H1 (cell line): ENCODE data around the gene AGPS.

Experiments
- CHD7 ChIP-seq: fragments of 300-600 bp; sonication (generic); IDR thresholded peaks from 2 replicates; pipeline ENCODE4 v1.7.1; 2012; ENCODE audit warnings: low read length, moderate library complexity, mild to moderate bottlenecking, inconsistent platforms; ENCODE audit not compliant: insufficient replicate concordance
- CTCF ChIP-seq, 3 experiments: IDR thresholded peaks; 1 replicate in 2 of 3; 2 replicates in 1 of 3; pipeline versions ENCODE4 v1.5.1 to v1.6.1; 2011; ENCODE audit warnings: low read length in 3 of 3, mild to moderate bottlenecking in 3 of 3, inconsistent platforms in 2 of 3, low read depth in 1 of 3, moderate library complexity in 1 of 3; ENCODE audit not compliant: insufficient read depth in 1 of 3; ENCODE audit errors: control extremely low read depth in 1 of 3
- E2F6 ChIP-seq: IDR thresholded peaks from 2 replicates; pipeline ENCODE4 v1.6.1; 2012; ENCODE audit warnings: inconsistent platforms
- EP300 ChIP-seq, 2 experiments: IDR thresholded peaks; 1 replicate in 1 of 2; 2 replicates in 1 of 2; pipeline ENCODE4 v1.6.1; 2011 to 2012; ENCODE audit warnings: low read depth in 2 of 2, low read length in 2 of 2, mild to moderate bottlenecking in 2 of 2, borderline replicate concordance in 1 of 2, inconsistent platforms in 1 of 2, moderate library complexity in 1 of 2
- EZH2 ChIP-seq: fragments of 200-600 bp; sonication (generic); IDR thresholded peaks from 2 replicates; pipeline ENCODE4 v1.7.1; 2012; ENCODE audit warnings: low read depth, mild to moderate bottlenecking, moderate library complexity, low read length, inconsistent platforms; ENCODE audit not compliant: severe bottlenecking
- KDM5A ChIP-seq: fragments of 200-600 bp; IDR thresholded peaks from 2 replicates; pipeline ENCODE4 v1.7.1; 2012; ENCODE audit warnings: mild to moderate bottlenecking, low read length, inconsistent platforms, mixed read lengths
- POLR2A ChIP-seq, 2 experiments: IDR thresholded peaks; 1 replicate in 1 of 2; 2 replicates in 1 of 2; pipeline ENCODE4 v1.6.1; 2011; ENCODE audit warnings: low read depth in 2 of 2, low read length in 2 of 2, mild to moderate bottlenecking in 2 of 2; ENCODE audit errors: control extremely low read depth in 1 of 2
- POLR2AphosphoS5 ChIP-seq: IDR thresholded peaks from 2 replicates; pipeline ENCODE4 v1.6.1; 2011; ENCODE audit warnings: low read depth, low read length
- SIN3A ChIP-seq, 2 experiments: IDR thresholded peaks in 1 of 2; conservative IDR thresholded peaks in 1 of 2; 2 replicates each; pipeline ENCODE4 v1.6.1; 2011 to 2012; ENCODE audit warnings: low read length in 2 of 2, improper control_type of control experiment in 1 of 2, low read depth in 1 of 2, mild to moderate bottlenecking in 1 of 2
- TBP ChIP-seq: IDR thresholded peaks from 2 replicates; pipeline ENCODE4 v1.6.1; 2011; ENCODE audit warnings: low read depth, low read length, improper control_type of control experiment
- ZNF274 ChIP-seq: IDR thresholded peaks from 2 replicates; pipeline ENCODE4 v1.7.0; 2012; ENCODE audit warnings: low read length, borderline replicate concordance; ENCODE audit errors: extremely low read depth

- TF ChIP-seq POLR2AphosphoS5 (no peak), EP300 (IDR thresholded peaks at IDR 0.05; ENCODE audit: borderline replicate concordance in 1 of 2, low read depth in 2 of 2, low read length in 2 of 2) (no peak), SIN3A (conservative IDR thresholded peaks at IDR 0.05 in 1 of 2, IDR thresholded peaks at IDR 0.05 in 1 of 2; ENCODE audit: low read depth in 1 of 2, low read length in 2 of 2) (no peak), ZNF274 (no peak), KDM5A (no peak), CTCF (IDR thresholded peaks at IDR 0.05; ENCODE audit: control extremely low read depth in 1 of 3, insufficient read depth in 1 of 3, low read depth in 1 of 3, low read length in 3 of 3) (no peak), CHD7 (no peak), TBP (no peak), EZH2 (no peak), E2F6 (no peak), POLR2A (IDR thresholded peaks at IDR 0.05; ENCODE audit: control extremely low read depth in 1 of 2, low read depth in 2 of 2, low read length in 2 of 2) (no peak)
These were observed 4.3 kb downstream of the AGPS start for GRCh38 chr2:177396703-177397460.
